HepG2 (cell line): Measurements from ENCODE around the gene CELSR3. TPM values are rescaled to one million over a fixed set of nuclear protein-coding genes. Genes with fewer than 3 reads are reported as not detected.

ENCODE experiments used
- CCAR2 ChIP-seq: fragments of 200-400 bp; formaldehyde crosslinking; optimal IDR thresholded peaks from 2 replicates; pipeline ENCODE3; 2018; ENCODE audit warnings: low read depth, mild to moderate bottlenecking, low read length, moderate library complexity
- IRX3 ChIP-seq: sonication (generic); formaldehyde crosslinking; IDR thresholded peaks from 2 replicates; pipeline ENCODE4 v1.8.1; 2023; ENCODE audit warnings: mild to moderate bottlenecking, low read depth, missing genetic modification reagents, borderline replicate concordance
- JUND ChIP-seq: sonication (generic); formaldehyde crosslinking; IDR thresholded peaks from 2 replicates; pipeline ENCODE4 v1.8.0; 2022; ENCODE audit warnings: mild to moderate bottlenecking, missing genetic modification reagents
- NCOR1 ChIP-seq: fragments of 200-600 bp; sonication (generic); IDR thresholded peaks from 2 replicates; pipeline ENCODE4 v1.7.0; 2017; ENCODE audit warnings: antibody characterized with exemption, low read length, borderline replicate concordance
- ZFP41 ChIP-seq: sonication (generic); formaldehyde crosslinking; IDR thresholded peaks from 2 replicates; pipeline ENCODE4 v1.4.0; 2020; ENCODE audit warnings: mild to moderate bottlenecking, missing genetic modification reagents, borderline replicate concordance
- ZNF251 ChIP-seq: sonication (generic); formaldehyde crosslinking; IDR thresholded peaks from 2 replicates; pipeline ENCODE4 v1.9.0; 2021; ENCODE audit warnings: mild to moderate bottlenecking, missing genetic modification reagents
- ZNF547 ChIP-seq: sonication (generic); formaldehyde crosslinking; IDR thresholded peaks from 2 replicates; pipeline ENCODE4 v1.5.1; 2020; ENCODE audit warnings: mild to moderate bottlenecking, missing genetic modification reagents
- ZNF569 ChIP-seq: sonication (generic); formaldehyde crosslinking; IDR thresholded peaks from 2 replicates; pipeline ENCODE4 v1.5.0; 2020; ENCODE audit warnings: mild to moderate bottlenecking, missing genetic modification reagents, moderate library complexity, borderline replicate concordance
- ZNF572 ChIP-seq: sonication (generic); formaldehyde crosslinking; IDR thresholded peaks from 2 replicates; pipeline ENCODE4 v1.5.1; 2020; ENCODE audit warnings: mild to moderate bottlenecking, missing genetic modification reagents
- ZSCAN30 ChIP-seq: sonication (generic); formaldehyde crosslinking; IDR thresholded peaks from 2 replicates; pipeline ENCODE4 v1.5.0; 2020; ENCODE audit warnings: mild to moderate bottlenecking, missing genetic modification reagents
- polyA plus RNA-seq, 8 experiments: library from polyadenylated mRNA; depleted of rRNA in 3 of 8; stranded (reverse) in 7 of 8; unstranded in 1 of 8; fragments of >200 nt; fragmentation: Illumina TruSeq in 4 of 8; extraction: Trizol in 4 of 8; gene quantifications; 2 replicates each; pipeline versions ENCODE4 v1.2.1 to v1.2.3, GENCODE V29; 2011 to 2016; ENCODE audit warnings: low read depth in 4 of 8, missing spikeins in 1 of 8, mixed read lengths in 1 of 8; ENCODE audit not compliant: insufficient read depth in 1 of 8
- total RNA-seq, 5 experiments: library from RNA; depleted of rRNA; stranded (reverse); fragments of >200 nt; fragmentation: Illumina TruSeq; extraction: Trizol; gene quantifications; 2 replicates each; pipeline ENCODE4 v1.2.3, GENCODE V29; 2016; ENCODE audit warnings: low read depth in 1 of 5
- TF ChIP-seq, protein P1 (sequence below): sonication (generic); formaldehyde crosslinking; IDR thresholded peaks from 2 replicates; pipeline ENCODE4 v1.5.1; 2020; ENCODE audit warnings: mild to moderate bottlenecking, missing genetic modification reagents, moderate library complexity
- TF ChIP-seq, protein P2 (sequence below): sonication (generic); formaldehyde crosslinking; IDR thresholded peaks from 2 replicates; pipeline ENCODE4 v1.4.0; 2020; ENCODE audit warnings: missing genetic modification reagents
- TF ChIP-seq, protein P3 (sequence below): sonication (generic); formaldehyde crosslinking; IDR thresholded peaks from 2 replicates; pipeline ENCODE4 v1.5.0; 2020; ENCODE audit warnings: mild to moderate bottlenecking, missing genetic modification reagents
- TF ChIP-seq, protein P4 (sequence below), 2 experiments: sonication (generic) in 1 of 2; formaldehyde crosslinking in 1 of 2; IDR thresholded peaks; 2 replicates each; pipeline versions ENCODE4 v1.4.0 to v1.6.1; 2018 to 2020; ENCODE audit warnings: missing genetic modification reagents in 2 of 2, borderline replicate concordance in 1 of 2, low read depth in 1 of 2, mild to moderate bottlenecking in 1 of 2, missing biosample characterization in 1 of 2

CELSR3 gene
- total and polyA plus RNA-seq, 2 of the 13 experiments (the other 11 are each of a cell fraction or from before 2014, with no cell fraction given) = 5.4 to 6.7 TPM

DNA sequence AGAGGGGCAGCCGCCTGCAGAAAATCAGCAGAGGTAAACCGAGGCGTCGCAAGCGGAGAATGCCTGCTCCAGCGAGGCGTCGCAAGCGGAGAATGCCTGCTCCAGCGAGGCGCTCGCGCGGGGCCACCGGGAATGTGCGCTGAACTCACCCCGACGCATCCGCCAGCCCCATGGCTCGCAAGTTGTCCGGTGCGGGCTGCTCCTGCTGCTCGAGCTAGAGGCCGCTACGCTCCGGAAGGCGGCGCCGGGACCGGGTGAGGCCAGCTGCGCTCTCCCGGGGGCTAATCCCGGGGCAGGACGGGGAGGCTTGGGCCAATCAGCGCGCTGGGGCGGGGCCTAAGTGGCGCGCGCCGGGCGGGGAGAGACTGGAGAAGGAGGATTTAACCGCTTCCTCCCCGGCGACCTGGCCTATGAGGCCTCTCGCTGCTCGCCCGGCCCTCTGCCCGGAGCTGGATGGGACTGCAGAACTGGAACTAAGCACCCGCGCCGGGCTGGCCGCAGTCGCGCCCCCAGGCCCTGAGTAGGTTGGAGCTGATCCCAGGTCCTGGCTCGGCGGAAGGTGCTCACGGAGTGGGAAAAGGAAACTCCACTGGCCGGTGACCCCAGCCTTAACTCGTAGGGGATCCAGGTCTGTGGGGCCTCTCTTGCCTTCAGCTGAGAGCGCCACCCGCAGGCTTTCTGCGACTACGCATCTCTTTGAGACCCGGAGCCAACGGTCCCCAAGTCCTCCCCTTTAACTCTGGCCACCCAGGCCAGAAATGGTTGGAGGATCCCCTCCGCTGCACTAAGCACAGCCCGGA, 27.3 kb downstream of the CELSR3 start, which contains the start of gene SLC26A6 (continued):
- TF ChIP-seq, protein P1, sequence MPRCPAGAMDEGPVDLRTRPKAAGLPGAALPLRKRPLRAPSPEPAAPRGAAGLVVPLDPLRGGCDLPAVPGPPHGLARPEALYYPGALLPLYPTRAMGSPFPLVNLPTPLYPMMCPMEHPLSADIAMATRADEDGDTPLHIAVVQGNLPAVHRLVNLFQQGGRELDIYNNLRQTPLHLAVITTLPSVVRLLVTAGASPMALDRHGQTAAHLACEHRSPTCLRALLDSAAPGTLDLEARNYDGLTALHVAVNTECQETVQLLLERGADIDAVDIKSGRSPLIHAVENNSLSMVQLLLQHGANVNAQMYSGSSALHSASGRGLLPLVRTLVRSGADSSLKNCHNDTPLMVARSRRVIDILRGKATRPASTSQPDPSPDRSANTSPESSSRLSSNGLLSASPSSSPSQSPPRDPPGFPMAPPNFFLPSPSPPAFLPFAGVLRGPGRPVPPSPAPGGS (CRISPR knock-in tag) = peak; percentile 44; the same call in 1 of the 2 replicates
- peak; percentile 89; the same call in 1 of the 2 replicates for TF ChIP-seq ZNF547
- no peak for TF ChIP-seq CCAR2
- 0 out of 2 replicates have a peak, but pooled peaks have one; percentile 24 for TF ChIP-seq JUND
- peak; percentile 71; the same call in 1 of the 2 replicates for TF ChIP-seq IRX3 (CRISPR knock-in tag)
- no peak for TF ChIP-seq ZNF251 (CRISPR knock-in tag)
- no peak for TF ChIP-seq NCOR1
- TF ChIP-seq ZSCAN30 (CRISPR knock-in tag) = 0 out of 2 replicates have a peak, but pooled peaks have one; percentile 5
- TF ChIP-seq ZNF569 = no peak; the same call in 1 of the 2 replicates
- TF ChIP-seq, protein P2, sequence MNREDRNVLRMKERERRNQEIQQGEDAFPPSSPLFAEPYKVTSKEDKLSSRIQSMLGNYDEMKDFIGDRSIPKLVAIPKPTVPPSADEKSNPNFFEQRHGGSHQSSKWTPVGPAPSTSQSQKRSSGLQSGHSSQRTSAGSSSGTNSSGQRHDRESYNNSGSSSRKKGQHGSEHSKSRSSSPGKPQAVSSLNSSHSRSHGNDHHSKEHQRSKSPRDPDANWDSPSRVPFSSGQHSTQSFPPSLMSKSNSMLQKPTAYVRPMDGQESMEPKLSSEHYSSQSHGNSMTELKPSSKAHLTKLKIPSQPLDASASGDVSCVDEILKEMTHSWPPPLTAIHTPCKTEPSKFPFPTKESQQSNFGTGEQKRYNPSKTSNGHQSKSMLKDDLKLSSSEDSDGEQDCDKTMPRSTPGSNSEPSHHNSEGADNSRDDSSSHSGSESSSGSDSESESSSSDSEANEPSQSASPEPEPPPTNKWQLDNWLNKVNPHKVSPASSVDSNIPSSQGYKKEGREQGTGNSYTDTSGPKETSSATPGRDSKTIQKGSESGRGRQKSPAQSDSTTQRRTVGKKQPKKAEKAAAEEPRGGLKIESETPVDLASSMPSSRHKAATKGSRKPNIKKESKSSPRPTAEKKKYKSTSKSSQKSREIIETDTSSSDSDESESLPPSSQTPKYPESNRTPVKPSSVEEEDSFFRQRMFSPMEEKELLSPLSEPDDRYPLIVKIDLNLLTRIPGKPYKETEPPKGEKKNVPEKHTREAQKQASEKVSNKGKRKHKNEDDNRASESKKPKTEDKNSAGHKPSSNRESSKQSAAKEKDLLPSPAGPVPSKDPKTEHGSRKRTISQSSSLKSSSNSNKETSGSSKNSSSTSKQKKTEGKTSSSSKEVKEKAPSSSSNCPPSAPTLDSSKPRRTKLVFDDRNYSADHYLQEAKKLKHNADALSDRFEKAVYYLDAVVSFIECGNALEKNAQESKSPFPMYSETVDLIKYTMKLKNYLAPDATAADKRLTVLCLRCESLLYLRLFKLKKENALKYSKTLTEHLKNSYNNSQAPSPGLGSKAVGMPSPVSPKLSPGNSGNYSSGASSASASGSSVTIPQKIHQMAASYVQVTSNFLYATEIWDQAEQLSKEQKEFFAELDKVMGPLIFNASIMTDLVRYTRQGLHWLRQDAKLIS (CRISPR knock-in tag) = 0 out of 2 replicates have a peak, but pooled peaks have one; percentile 46
- TF ChIP-seq ZFP41 (CRISPR knock-in tag) = 0 out of 2 replicates have a peak, but pooled peaks have one; percentile 14
- TF ChIP-seq, protein P3, sequence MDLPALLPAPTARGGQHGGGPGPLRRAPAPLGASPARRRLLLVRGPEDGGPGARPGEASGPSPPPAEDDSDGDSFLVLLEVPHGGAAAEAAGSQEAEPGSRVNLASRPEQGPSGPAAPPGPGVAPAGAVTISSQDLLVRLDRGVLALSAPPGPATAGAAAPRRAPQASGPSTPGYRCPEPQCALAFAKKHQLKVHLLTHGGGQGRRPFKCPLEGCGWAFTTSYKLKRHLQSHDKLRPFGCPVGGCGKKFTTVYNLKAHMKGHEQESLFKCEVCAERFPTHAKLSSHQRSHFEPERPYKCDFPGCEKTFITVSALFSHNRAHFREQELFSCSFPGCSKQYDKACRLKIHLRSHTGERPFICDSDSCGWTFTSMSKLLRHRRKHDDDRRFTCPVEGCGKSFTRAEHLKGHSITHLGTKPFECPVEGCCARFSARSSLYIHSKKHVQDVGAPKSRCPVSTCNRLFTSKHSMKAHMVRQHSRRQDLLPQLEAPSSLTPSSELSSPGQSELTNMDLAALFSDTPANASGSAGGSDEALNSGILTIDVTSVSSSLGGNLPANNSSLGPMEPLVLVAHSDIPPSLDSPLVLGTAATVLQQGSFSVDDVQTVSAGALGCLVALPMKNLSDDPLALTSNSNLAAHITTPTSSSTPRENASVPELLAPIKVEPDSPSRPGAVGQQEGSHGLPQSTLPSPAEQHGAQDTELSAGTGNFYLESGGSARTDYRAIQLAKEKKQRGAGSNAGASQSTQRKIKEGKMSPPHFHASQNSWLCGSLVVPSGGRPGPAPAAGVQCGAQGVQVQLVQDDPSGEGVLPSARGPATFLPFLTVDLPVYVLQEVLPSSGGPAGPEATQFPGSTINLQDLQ (CRISPR knock-in tag) = no peak
- no peak for TF ChIP-seq ZNF572 (CRISPR knock-in tag)
- TF ChIP-seq, protein P4, sequence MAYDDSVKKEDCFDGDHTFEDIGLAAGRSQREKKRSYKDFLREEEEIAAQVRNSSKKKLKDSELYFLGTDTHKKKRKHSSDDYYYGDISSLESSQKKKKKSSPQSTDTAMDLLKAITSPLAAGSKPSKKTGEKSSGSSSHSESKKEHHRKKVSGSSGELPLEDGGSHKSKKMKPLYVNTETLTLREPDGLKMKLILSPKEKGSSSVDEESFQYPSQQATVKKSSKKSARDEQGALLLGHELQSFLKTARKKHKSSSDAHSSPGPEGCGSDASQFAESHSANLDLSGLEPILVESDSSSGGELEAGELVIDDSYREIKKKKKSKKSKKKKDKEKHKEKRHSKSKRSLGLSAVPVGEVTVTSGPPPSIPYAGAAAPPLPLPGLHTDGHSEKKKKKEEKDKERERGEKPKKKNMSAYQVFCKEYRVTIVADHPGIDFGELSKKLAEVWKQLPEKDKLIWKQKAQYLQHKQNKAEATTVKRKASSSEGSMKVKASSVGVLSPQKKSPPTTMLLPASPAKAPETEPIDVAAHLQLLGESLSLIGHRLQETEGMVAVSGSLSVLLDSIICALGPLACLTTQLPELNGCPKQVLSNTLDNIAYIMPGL (CRISPR knock-in tag; IDR thresholded peaks at IDR 0.05; ENCODE audit: borderline replicate concordance in 1 of 2, low read depth in 1 of 2) = peak; percentile 89 to 95
